OCI-LY3 (cell line): ENCODE data around the gene RUNX2.

Source experiments
- EZH2phosphoT487 ChIP-seq: fragments of 200-600 bp; shearing (Covaris generic); IDR thresholded peaks from 2 replicates; pipeline ENCODE4 v1.6.1; 2018; ENCODE audit warnings: antibody characterized with exemption, mixed run types, low read depth
- TF ChIP-seq, protein P1 (sequence below): fragments of 200-600, 300-600 bp; sonication (generic); IDR thresholded peaks from 2 replicates; pipeline ENCODE4 v1.5.1; 2014; ENCODE audit warnings: antibody characterized with exemption, low read length, low read depth

DNA sequence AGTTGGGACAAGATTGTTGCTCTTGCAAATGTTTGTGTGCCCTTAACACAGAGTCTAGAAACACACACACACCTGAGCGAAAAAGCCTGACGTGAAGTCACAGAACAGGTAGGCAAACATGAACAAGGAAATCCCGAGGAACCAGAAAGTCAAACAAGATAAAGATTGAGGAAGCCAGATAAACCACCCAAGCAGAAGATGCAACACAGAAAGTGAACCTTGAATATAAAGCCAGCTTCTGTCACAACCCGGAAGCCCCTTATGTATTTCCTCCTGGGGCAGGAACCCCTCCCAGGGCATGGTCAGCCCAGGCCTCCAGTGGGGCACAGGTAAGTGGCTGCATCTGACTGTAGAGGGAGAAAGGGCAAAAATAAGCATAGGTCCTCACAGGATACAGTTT is 207.8 kb downstream of the RUNX2 start:
- TF ChIP-seq, protein P1, sequence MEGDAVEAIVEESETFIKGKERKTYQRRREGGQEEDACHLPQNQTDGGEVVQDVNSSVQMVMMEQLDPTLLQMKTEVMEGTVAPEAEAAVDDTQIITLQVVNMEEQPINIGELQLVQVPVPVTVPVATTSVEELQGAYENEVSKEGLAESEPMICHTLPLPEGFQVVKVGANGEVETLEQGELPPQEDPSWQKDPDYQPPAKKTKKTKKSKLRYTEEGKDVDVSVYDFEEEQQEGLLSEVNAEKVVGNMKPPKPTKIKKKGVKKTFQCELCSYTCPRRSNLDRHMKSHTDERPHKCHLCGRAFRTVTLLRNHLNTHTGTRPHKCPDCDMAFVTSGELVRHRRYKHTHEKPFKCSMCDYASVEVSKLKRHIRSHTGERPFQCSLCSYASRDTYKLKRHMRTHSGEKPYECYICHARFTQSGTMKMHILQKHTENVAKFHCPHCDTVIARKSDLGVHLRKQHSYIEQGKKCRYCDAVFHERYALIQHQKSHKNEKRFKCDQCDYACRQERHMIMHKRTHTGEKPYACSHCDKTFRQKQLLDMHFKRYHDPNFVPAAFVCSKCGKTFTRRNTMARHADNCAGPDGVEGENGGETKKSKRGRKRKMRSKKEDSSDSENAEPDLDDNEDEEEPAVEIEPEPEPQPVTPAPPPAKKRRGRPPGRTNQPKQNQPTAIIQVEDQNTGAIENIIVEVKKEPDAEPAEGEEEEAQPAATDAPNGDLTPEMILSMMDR, result no peak
- TF ChIP-seq EZH2phosphoT487, result no peak
